Globus pallidus (tissue), 1 donor: ENCODE results near the gene TANC1.

Source experiments
- DNase-seq: peaks from one replicate; pipeline ENCODE4 v3.0.0-alpha.2; 2015; ENCODE audit warnings: low spot score

TANC1 gene

DNA sequence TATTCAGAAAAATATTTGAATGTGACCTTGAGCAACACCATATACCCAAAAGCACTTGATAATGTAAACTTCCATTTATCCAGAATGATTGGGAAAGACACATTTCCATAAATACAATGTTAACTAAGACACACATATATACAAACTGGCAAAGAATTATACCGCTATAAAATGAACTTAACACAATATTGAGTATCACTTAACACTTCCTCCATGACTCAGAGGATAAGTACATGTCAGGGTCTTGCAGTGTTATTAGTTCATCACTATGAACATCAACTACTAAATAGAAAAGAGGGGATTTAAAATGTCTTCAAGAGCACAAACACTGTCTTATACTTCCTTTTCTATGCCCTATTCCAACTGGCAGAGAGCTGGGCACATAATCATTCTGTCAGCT lies 299.5 kb downstream of the TANC1 start:
- no peak for DNase-seq

- no peak for DNase-seq
Measured at GRCh38 chr2:159270744-159271379, 302.4 kb downstream of the TANC1 start.

DNA sequence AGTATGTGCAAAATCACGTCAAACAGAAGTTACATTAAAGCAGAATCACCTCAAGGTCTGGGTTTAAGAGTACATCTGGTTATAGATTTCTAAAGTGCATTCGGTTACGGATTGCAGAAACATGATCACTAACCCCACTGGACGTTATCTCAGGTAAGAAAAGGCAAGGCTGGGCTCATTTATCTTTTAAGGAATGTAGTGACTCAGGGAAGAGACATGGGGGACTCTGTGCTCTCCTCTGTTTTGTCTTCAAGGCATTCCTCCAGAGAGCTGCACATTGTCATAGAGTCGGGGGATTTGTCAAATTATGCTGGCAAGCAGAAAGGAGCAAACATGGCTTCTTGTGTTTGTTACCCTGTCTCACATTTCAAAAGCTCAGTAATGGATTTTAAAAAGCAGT lies 303.7 kb downstream of the TANC1 start:
- DNase-seq = no peak

- no peak for DNase-seq
Measured at GRCh38 chr2:159275111-159275510, 306.7 kb downstream of the TANC1 start.

- no peak for DNase-seq
Measured at GRCh38 chr2:159279700-159280099, 311.3 kb downstream of the TANC1 start.

DNA sequence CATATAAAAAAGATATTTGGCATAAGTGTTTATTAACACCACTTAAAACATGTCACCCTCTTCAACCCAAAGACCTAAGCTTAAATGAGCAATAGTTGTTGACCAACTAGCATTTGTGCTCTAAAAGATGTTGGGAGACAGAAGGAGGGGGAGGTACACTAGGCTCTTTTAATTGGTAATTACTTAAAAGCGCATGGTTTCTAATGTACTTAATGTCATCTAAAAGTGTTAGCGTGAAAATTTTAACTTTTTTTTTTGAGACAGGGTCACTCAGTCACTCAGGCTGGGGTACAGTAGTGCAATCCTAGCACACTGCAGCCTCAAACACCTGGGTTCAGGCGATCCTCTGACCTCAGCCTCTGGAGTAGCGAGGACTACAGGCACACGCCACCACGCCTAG lies 312.6 kb downstream of the TANC1 start:
- no peak for DNase-seq
